IPS DF 19.7 (cell line): ENCODE results near the gene DNASE1L3.

Source experiments
- DNase-seq: peaks from one replicate; pipeline ENCODE4 v3.0.0-alpha.2; 2013; ENCODE audit warnings: low read depth, low spot score

The DNASE1L3 gene

GRCh38 chr3:58200846-58201355 lies 9.9 kb downstream of the DNASE1L3 start:
- DNase-seq = no peak

GRCh38 chr3:58200121-58200709 lies 10.6 kb downstream of the DNASE1L3 start:
- no peak for DNase-seq

- DNase-seq = no peak
Observed at GRCh38 chr3:58198804-58199203, 12.0 kb downstream of the DNASE1L3 start.

GRCh38 chr3:58198362-58198761 lies 12.4 kb downstream of the DNASE1L3 start:
- no peak for DNase-seq

- DNase-seq = no peak
Observed at GRCh38 chr3:58197588-58197987, 13.2 kb downstream of the DNASE1L3 start.

- DNase-seq = no peak
Observed at GRCh38 chr3:58193682-58194407, 16.9 kb downstream of the DNASE1L3 start.

GRCh38 chr3:58192069-58192468 lies 18.7 kb downstream of the DNASE1L3 start:
- no peak for DNase-seq

- DNase-seq = no peak
Observed at GRCh38 chr3:58191361-58191991, 19.3 kb downstream of the DNASE1L3 start.

- DNase-seq = no peak
Observed at GRCh38 chr3:58190882-58191281, 19.9 kb downstream of the DNASE1L3 start.

- DNase-seq = no peak
Observed at GRCh38 chr3:58190291-58190690, 20.5 kb downstream of the DNASE1L3 start.

- DNase-seq = no peak
Observed at GRCh38 chr3:58189691-58190090, 21.1 kb downstream of the DNASE1L3 start.

GRCh38 chr3:58188921-58189451 lies 21.8 kb downstream of the DNASE1L3 start:
- no peak for DNase-seq

- no peak for DNase-seq
Observed at GRCh38 chr3:58188173-58188564, 22.6 kb downstream of the DNASE1L3 start.

- DNase-seq = no peak
Observed at GRCh38 chr3:58184982-58185360, 25.8 kb downstream of the DNASE1L3 start.

GRCh38 chr3:58184309-58184981 lies 26.3 kb downstream of the DNASE1L3 start:
- no peak for DNase-seq

- no peak for DNase-seq
Observed at GRCh38 chr3:58183891-58184290, 26.9 kb downstream of the DNASE1L3 start.

GRCh38 chr3:58183221-58183620 lies 27.6 kb downstream of the DNASE1L3 start:
- no peak for DNase-seq

GRCh38 chr3:58180940-58181587 lies 29.7 kb downstream of the DNASE1L3 start:
- no peak for DNase-seq

GRCh38 chr3:58180099-58180880 lies 30.5 kb downstream of the DNASE1L3 start:
- DNase-seq = no peak

GRCh38 chr3:58179235-58180098 lies 31.3 kb downstream of the DNASE1L3 start:
- no peak for DNase-seq
